Activated CD4-positive, alpha-beta T cell treated with anti-CD3 and anti-CD28 coated beads for 36 hours (primary cell): ENCODE measurements around the gene MMEL1. TPM values are rescaled to one million over a fixed set of nuclear protein-coding genes. Genes with fewer than 3 reads are reported as not detected.
A peak's percentile ranks its signal among the peaks of the same experiment; 100 is the strongest.

Source experiments
- ATAC-seq: fragments of 200-7000 bp; cut with Tn5 transposase; one replicate; pipeline ENCODE4 v1.10.0; 2021; ENCODE audit warnings: mild to moderate bottlenecking, moderate library complexity
- CTCF ChIA-PET: fragments of 350-600 bp; sonication (Branson Sonifier 250); formaldehyde crosslinking; loops from one replicate; lab custom pipeline; 2021; ENCODE audit warnings: antibody characterized with exemption; lab: Charles Lee
- POLR2A ChIA-PET: fragments of 350-600 bp; sonication (Branson Sonifier 250); formaldehyde crosslinking; loops from one replicate; lab custom pipeline; 2021; ENCODE audit warnings: antibody characterized with exemption, inconsistent platforms; lab: Charles Lee
- DNase-seq: peaks from one replicate; pipeline ENCODE4 v3.0.0-alpha.2; 2020
- H3K27ac Mint-ChIP-seq: one replicate; pipeline ENCODE4 v1.8.0; 2021; ENCODE audit warnings: mixed read lengths
- H3K27me3 Mint-ChIP-seq: one replicate; pipeline ENCODE4 v1.8.0; 2021; ENCODE audit warnings: mixed read lengths
- H3K36me3 Mint-ChIP-seq: one replicate; pipeline ENCODE4 v1.8.0; 2021; ENCODE audit warnings: low read depth, mixed read lengths
- H3K4me1 Mint-ChIP-seq: one replicate; pipeline ENCODE4 v1.8.0; 2021; ENCODE audit warnings: mixed read lengths
- H3K4me3 Mint-ChIP-seq: one replicate; pipeline ENCODE4 v1.8.0; 2021; ENCODE audit warnings: mild to moderate bottlenecking, moderate library complexity, mixed read lengths
- H3K9me3 Mint-ChIP-seq: one replicate; pipeline ENCODE4 v1.8.0; 2021; ENCODE audit warnings: low read depth, mixed read lengths
- intact Hi-C, 2 experiments: fragments of 100-400 bp; cut with DNase I in 1 of 2; cut with micrococcal nuclease in 1 of 2; formaldehyde crosslinking; loops; one replicate each; pipeline versions ENCODE4 v1.14.2 to v1.15.1; 2022 to 2024; cut with DNase I, micrococcal nuclease
- total RNA-seq, 2 experiments: library from RNA; stranded (reverse); gene quantifications; one replicate each; pipeline ENCODE4 v1.2.3, GENCODE V29; 2021

Gene MMEL1
- total RNA-seq, 2 experiments from 2014 or later = 0.97 to 1.4 TPM

- H3K27ac Mint-ChIP-seq = no peak overlapping the region
Observed at GRCh38 chr1:2563205-2563604, 69.6 kb downstream of the MMEL1 start.

GRCh38 chr1:2561898-2562895, 70.6 kb downstream of the MMEL1 start:
- Mint-ChIP-seq H3K27me3 (no peaks in the 10 kb centered on the region), H3K36me3 (peaks cover 20% of the 10 kb centered on the region), H3K4me3 (no peak overlapping the region), H3K27ac (no peak overlapping the region), H3K9me3 (no peaks in the 10 kb centered on the region), H3K4me1 (peaks cover 19% of the 10 kb centered on the region)
- ATAC-seq (peak; percentile 50), DNase-seq (peak; percentile 42)
- ChIA-PET CTCF (interaction anchor here (0.8 to 1.3 kb wide), 5 partner anchors 16 to 52 kb away, joined by 3 to 4 read pairs (median 3); no protein-coding TSS in a partner anchor), POLR2A (no interaction called here)
- intact Hi-C loops = no loop called here

More at GRCh38 chr1:2563205-2563604, 69.6 kb downstream of the MMEL1 start:
- ChIA-PET CTCF (interaction anchor here (1.5 kb wide), 1 partner anchor 14 kb away, joined by 6 read pairs; no protein-coding TSS in a partner anchor), POLR2A (no interaction called here)
- Mint-ChIP-seq H3K9me3 (no peaks in the 10 kb centered on the region), H3K27me3 (no peaks in the 10 kb centered on the region), H3K36me3 (peaks cover 13% of the 10 kb centered on the region), H3K4me3 (no peak overlapping the region), H3K4me1 (peaks cover 13% of the 10 kb centered on the region)
- DNase-seq (no peak), ATAC-seq (no peak)
- intact Hi-C loops = no loop called here

- H3K9me3 Mint-ChIP-seq = no peaks in the 10 kb centered on the region
- H3K36me3 Mint-ChIP-seq = peaks cover 26% of the 10 kb centered on the region
- no peaks in the 10 kb centered on the region for H3K27me3 Mint-ChIP-seq
- intact Hi-C loops = no loop called here
- CTCF ChIA-PET = interaction anchor here (0.6 to 1.3 kb wide), 6 partner anchors 17 to 883 kb away, joined by 3 to 4 read pairs (median 3); no protein-coding TSS in a partner anchor
- POLR2A ChIA-PET = no interaction called here
- peaks cover 19% of the 10 kb centered on the region for H3K4me1 Mint-ChIP-seq
- DNase-seq = no peak
- ATAC-seq = no peak
- H3K4me3 Mint-ChIP-seq = no peak overlapping the region
- peak overlapping the region; percentile 80 for H3K27ac Mint-ChIP-seq
Observed at GRCh38 chr1:2561446-2561845, 71.4 kb downstream of the MMEL1 start.

- intact Hi-C loops = no loop called here
- DNase-seq = no peak
- Mint-ChIP-seq H3K4me1 (peaks cover 22% of the 10 kb centered on the region), H3K4me3 (no peak overlapping the region), H3K36me3 (peaks cover 34% of the 10 kb centered on the region), H3K27ac (no peak overlapping the region), H3K9me3 (no peaks in the 10 kb centered on the region), H3K27me3 (no peaks in the 10 kb centered on the region)
- ATAC-seq = no peak
- ChIA-PET CTCF (interaction anchor here (0.6 to 1.3 kb wide), 3 partner anchors 12 to 882 kb away, joined by 3 read pairs; no protein-coding TSS in a partner anchor), POLR2A (interaction anchor here (0.6 kb wide), 1 partner anchor 12 kb away, joined by 4 read pairs; no protein-coding TSS in a partner anchor)
Observed at GRCh38 chr1:2560299-2561073, 72.3 kb downstream of the MMEL1 start.

- no peak overlapping the region for H3K4me3 Mint-ChIP-seq
- no peaks in the 10 kb centered on the region for H3K27me3 Mint-ChIP-seq
- ChIA-PET CTCF (interaction anchor here (1.0 kb wide), 1 partner anchor 11 kb away, joined by 3 read pairs; no protein-coding TSS in a partner anchor), POLR2A (interaction anchor here (0.6 kb wide), 1 partner anchor 11 kb away, joined by 4 read pairs; no protein-coding TSS in a partner anchor)
- peaks cover 29% of the 10 kb centered on the region for H3K4me1 Mint-ChIP-seq
- H3K27ac Mint-ChIP-seq = no peak overlapping the region
- DNase-seq (no peak), ATAC-seq (no peak)
- H3K9me3 Mint-ChIP-seq = no peaks in the 10 kb centered on the region
- peaks cover 35% of the 10 kb centered on the region for H3K36me3 Mint-ChIP-seq
- intact Hi-C loops = loop anchor here in 1 of 2 experiments (5.0 kb wide), 1 partner anchor 228 kb away; no protein-coding TSS in a partner anchor
Observed at GRCh38 chr1:2559509-2560298, 73.1 kb downstream of the MMEL1 start.

GRCh38 chr1:2558861-2559260, 74.0 kb downstream of the MMEL1 start:
- H3K36me3 Mint-ChIP-seq = peaks cover 37% of the 10 kb centered on the region
- ChIA-PET POLR2A (no interaction called here), CTCF (no interaction called here)
- peaks cover 36% of the 10 kb centered on the region for H3K4me1 Mint-ChIP-seq
- peak overlapping the region; percentile 45 for H3K4me3 Mint-ChIP-seq
- ATAC-seq (no peak), DNase-seq (no peak)
- H3K9me3 Mint-ChIP-seq = no peaks in the 10 kb centered on the region
- peak overlapping the region; percentile 63 for H3K27ac Mint-ChIP-seq
- intact Hi-C loops = loop anchor here in 1 of 2 experiments (5.0 kb wide), 1 partner anchor 228 kb away; no protein-coding TSS in a partner anchor
- H3K27me3 Mint-ChIP-seq = no peaks in the 10 kb centered on the region

GRCh38 chr1:2558420-2558819, 74.4 kb downstream of the MMEL1 start:
- intact Hi-C loops = loop anchor here in 1 of 2 experiments (5.0 kb wide), 1 partner anchor 229 kb away; no protein-coding TSS in a partner anchor
- CTCF ChIA-PET = no interaction called here
- H3K27me3 Mint-ChIP-seq = no peaks in the 10 kb centered on the region
- POLR2A ChIA-PET = no interaction called here
- DNase-seq (no peak), ATAC-seq (no peak)
- peak overlapping the region; percentile 63 for H3K27ac Mint-ChIP-seq
- H3K4me1 Mint-ChIP-seq = peaks cover 39% of the 10 kb centered on the region
- H3K4me3 Mint-ChIP-seq = peak overlapping the region; percentile 98
- peaks cover 37% of the 10 kb centered on the region for H3K36me3 Mint-ChIP-seq
- H3K9me3 Mint-ChIP-seq = no peaks in the 10 kb centered on the region

GRCh38 chr1:2557482-2558400, 75.1 kb downstream of the MMEL1 start:
- ChIA-PET POLR2A (interaction anchor here (2.2 kb wide), 1 partner anchor 27 kb away, joined by 23 read pairs; the partner anchor contains the start of gene PRXL2B), CTCF (interaction anchor here (0.6 to 3.6 kb wide), 2 partner anchors 27 to 541 kb away, joined by 3 to 25 read pairs; partner anchors contain the start of gene PRXL2B)
- ATAC-seq (no peak), DNase-seq (no peak)
- Mint-ChIP-seq H3K9me3 (no peaks in the 10 kb centered on the region), H3K27ac (peak overlapping the region; percentile 98), H3K4me3 (peak overlapping the region; percentile 98), H3K4me1 (peaks cover 39% of the 10 kb centered on the region), H3K36me3 (peaks cover 35% of the 10 kb centered on the region), H3K27me3 (no peaks in the 10 kb centered on the region)
- intact Hi-C loops = loop anchor here (2.0 to 5.0 kb wide), 3 partner anchors 85 to 230 kb away; no protein-coding TSS in a partner anchor

GRCh38 chr1:2556678-2557481, 75.9 kb downstream of the MMEL1 start:
- DNase-seq (peak; percentile 58), ATAC-seq (peak; percentile 1)
- H3K4me3 Mint-ChIP-seq = peak overlapping the region; percentile 98
- POLR2A ChIA-PET = interaction anchor here (0.6 to 2.2 kb wide), 4 partner anchors 9 to 31 kb away, joined by 3 to 23 read pairs (median 8); partner anchors contain the start of gene PRXL2B
- H3K9me3 Mint-ChIP-seq = no peaks in the 10 kb centered on the region
- CTCF ChIA-PET = interaction anchor here (0.6 to 3.6 kb wide), 7 partner anchors 10 to 542 kb away, joined by 3 to 25 read pairs (median 4); partner anchors contain the start of genes PANK4 and PRXL2B
- H3K4me1 Mint-ChIP-seq = peaks cover 39% of the 10 kb centered on the region
- no peaks in the 10 kb centered on the region for H3K27me3 Mint-ChIP-seq
- peak overlapping the region; percentile 98 for H3K27ac Mint-ChIP-seq
- intact Hi-C loops = loop anchor here (1.0 to 5.0 kb wide), 8 partner anchors 9 to 230 kb away; partner anchors contain the start of gene PRXL2B (in 1 of the 2)
- peaks cover 35% of the 10 kb centered on the region for H3K36me3 Mint-ChIP-seq
